Ammon's horn (tissue), 1 donor: Measurements from ENCODE around the gene COL13A1.

Experiments used
- DNase-seq: peaks from one replicate; pipeline ENCODE4 v3.0.0-alpha.2; 2016; ENCODE audit warnings: low spot score

Gene COL13A1

DNA sequence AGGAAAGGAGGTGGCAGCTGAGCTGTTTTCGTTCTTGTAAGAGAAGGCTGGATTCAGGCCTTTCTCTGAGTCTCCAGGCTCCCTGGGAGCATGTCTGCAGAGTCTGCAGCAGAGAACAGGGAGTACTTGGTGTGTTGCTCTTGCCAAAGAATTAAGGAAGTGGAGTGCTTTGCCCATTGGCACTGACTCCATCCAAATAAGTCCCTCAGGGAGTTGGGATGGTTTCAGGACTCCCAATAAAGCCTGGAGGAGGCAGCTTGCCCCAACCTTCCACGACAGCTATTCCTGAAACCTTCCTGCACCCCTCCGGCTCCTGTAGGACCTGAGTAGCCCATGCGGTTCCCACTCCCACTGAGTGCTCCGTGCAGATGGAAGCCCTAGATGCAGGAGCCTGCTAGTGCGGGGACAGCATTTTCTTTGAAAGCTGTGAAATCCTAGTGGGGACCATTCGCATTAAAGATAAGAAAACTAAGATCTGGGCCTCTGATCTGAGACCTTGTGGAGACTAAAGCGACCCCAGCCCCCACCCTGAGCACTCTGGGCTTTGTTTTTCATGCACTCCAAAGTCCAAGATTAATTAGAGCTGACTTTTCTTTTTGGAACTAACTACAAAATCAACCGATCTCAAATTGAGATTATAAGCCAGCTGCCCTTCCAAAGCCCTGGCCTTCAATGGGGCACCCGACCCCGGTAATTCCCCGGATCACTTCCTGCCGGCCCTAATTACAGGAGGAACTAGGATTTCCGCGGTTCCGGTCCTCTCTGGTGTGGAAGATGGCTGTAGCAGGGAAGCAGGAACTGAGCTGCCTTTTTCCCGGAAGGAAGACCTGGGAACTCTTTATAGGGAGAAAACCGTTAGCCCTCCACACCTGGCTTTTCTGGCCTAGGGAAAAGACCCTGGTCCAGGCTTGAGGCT is 110.2 kb downstream of the COL13A1 start:
- peak; percentile 77 for DNase-seq

- no peak for DNase-seq
Observed at GRCh38 chr10:69912589-69912988, 110.9 kb downstream of the COL13A1 start.

DNA sequence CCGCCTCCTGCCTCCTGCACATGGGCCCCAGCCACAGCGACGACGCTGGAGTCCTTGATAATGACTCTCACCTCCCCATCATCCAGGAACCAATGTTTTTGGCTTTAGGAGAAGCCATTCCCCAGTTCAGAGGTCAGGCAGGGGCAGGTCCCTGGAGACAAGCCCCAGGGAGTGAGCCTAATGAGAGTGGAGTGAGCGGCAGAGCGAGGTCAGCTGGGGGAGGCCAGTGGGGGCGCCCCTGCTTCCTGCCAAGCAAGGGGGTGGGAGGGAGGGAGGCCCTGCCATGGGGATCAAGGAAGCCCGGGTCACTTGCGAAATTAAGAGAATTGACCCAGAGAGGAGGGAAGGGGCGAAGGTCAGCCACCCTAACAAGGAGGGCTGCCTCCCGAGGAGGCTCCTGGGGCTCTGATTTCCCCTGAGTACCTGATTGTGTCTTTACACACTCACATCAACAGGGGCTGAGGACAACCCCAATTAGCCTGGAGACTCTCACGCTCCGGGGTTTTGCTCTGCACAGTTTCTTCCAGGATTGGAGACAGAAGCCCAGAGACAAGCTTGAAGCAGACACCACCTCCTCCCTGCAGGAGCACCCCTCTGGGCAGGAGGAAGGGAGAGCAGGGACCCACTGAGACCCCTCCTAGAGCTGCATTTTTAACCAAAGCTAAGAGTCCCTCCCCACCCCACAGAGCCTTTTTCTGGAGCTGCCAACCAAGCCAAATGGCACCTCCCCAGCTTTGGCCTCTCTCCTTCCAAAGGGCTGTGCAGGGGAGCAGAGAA is 112.1 kb downstream of the COL13A1 start:
- DNase-seq: no peak

- peak; percentile 84 for DNase-seq
Observed at GRCh38 chr10:69914398-69915214, 112.9 kb downstream of the COL13A1 start.

DNA sequence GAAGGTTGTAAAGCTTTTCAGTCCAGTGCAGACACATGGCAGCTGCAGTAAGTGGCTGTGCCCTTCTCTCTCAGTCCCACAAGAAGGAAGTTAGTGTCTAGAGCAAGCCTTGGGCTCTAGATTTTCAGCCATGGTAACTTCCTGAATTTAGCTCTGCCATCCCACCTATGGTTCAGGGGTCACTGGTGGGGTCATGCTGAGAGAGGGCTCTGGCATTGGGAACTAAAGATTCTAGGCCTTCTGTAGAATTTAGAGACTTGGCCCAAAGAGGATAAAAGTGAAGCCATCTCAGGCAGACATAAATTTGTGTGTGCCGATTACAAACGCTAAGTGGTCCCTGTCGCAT is 113.5 kb downstream of the COL13A1 start:
- no peak for DNase-seq

DNA sequence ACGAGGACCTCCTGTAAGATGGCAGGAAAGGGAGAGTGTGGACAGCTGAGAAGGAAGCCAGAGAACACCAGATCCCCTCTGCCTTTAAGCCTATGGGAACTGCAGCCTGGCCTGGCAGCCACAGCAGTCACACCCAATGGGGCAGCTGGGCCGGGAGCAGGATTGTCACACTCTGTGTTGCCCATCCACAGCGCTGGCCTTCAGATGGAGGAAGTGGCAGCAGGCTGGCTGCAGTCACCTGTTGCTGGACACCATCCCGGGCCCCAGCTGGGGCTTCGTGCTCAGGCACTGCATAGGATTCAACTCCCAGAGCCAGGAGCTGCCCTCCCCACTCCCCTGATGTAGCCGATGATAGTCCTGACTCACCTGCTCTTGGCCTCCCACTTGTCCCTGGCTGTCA is 114.4 kb downstream of the COL13A1 start:
- no peak for DNase-seq

- no peak for DNase-seq
Observed at GRCh38 chr10:69918036-69918435, 116.3 kb downstream of the COL13A1 start.

- no peak for DNase-seq
Observed at GRCh38 chr10:69919250-69919649, 117.5 kb downstream of the COL13A1 start.

DNA sequence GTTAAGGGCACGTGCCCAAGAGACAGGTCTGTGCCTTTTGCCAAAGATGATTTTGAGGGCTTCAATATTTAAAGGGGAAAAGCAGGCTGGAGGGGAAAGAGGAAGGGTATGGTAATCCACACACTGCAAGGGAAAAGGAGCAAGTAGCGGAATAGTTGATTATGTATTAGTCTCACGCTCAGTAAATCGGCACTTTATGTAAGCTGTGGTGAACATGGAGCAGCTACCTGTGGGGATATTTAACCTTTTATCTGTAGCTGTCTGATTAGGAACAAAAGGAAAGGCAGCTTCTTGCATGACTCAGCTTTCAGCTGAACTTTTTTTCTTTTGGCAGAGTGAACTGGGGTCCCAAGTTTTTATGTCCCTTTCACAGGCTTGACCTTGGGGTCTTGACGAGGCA is 123.4 kb downstream of the COL13A1 start:
- no peak for DNase-seq

GRCh38 chr10:69928339-69928738 is 126.6 kb downstream of the COL13A1 start:
- DNase-seq: no peak

- DNase-seq: no peak
Observed at GRCh38 chr10:69929575-69929974, 127.9 kb downstream of the COL13A1 start.

DNA sequence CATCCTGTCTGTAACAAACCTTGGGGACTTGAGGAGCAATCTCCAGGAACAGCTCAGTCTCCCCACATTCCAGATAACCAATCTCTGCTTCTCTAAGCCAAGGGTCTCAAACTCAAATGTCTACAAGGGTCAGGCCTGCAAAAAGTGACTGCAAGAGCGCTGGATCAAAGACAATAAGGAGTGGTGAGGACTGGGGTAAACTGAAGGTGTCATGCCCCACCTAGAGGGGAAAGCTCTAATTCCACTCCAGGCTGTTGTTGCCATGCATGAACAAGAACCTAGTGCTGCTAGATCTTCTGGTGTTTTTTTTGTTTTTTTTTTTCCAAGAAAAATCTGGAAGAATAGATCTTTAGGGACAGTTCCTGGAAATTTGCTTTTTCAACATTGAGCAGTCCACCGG is 133.1 kb downstream of the COL13A1 start:
- DNase-seq: no peak

DNA sequence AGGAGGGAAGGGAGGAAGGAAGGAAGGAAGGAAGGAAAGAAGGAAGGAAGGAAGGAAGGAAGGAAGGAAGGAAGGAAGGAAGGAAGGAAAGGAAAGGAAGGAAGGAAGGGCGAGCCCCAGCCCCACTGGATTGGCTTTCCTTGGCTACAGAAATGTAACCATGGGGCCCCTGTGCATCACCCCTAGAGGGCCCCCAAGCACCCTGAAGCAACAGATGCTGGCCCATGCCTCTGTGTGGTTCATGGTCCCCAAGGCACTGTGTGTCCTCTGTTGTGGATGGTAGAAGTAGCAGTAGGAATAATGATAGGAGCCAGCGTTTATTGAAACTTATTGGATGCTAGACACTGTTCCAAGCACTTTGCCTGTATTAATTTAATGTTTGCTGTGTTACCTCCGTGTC is 134.4 kb downstream of the COL13A1 start:
- no peak for DNase-seq

GRCh38 chr10:69938541-69938991 is 136.9 kb downstream of the COL13A1 start:
- no peak for DNase-seq

DNA sequence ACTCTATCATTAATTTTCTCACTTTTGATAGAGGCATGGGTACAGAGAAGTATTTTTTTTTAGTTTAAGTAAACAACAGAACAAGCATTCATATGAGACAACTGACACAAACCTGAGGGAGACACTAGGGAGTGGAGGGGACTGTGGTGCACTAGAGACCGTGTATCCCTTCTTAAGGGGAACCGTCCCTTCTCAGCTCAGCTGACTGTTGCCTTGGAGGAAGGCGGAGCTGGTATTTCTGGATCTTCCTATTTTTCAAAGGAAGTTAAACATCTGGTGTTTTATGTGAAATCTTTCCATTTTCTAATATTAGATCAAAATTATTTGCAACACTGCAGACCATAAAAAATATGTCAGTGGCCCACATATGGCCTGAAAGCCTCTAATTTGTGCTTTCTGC is 137.4 kb downstream of the COL13A1 start:
- no peak for DNase-seq

- no peak for DNase-seq
Observed at GRCh38 chr10:69939481-69939880, 137.8 kb downstream of the COL13A1 start.

- DNase-seq: no peak
Observed at GRCh38 chr10:69941730-69942129, 140.0 kb downstream of the COL13A1 start.

DNA sequence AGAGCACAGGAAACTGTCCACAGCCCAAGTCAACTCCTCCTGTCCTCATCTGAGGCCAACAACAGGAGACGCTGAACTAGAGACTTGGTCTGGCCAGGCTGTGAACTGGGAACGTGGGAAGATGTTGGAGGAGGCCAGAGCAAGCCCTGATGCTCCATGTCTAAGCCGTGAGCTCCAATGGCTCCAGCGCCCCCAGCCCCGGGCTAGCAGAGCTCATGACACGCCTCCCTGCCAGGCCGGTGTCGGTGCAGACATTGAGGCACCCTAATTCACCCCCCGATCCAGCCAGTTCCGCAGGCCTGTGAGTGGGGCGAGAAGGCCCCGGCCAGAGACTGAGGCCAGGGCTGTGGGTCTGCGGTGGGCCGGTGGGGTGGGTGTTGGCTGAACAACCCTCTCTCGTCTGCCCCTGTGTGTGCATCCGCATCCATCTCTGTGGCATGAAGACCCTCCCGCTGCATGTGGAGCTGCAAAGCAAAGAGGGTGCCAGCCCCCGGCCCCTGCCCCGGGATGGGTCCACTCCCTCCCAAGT is 141.7 kb downstream of the COL13A1 start:
- DNase-seq: no peak

GRCh38 chr10:69944761-69945160 is 143.1 kb downstream of the COL13A1 start:
- DNase-seq: no peak

DNA sequence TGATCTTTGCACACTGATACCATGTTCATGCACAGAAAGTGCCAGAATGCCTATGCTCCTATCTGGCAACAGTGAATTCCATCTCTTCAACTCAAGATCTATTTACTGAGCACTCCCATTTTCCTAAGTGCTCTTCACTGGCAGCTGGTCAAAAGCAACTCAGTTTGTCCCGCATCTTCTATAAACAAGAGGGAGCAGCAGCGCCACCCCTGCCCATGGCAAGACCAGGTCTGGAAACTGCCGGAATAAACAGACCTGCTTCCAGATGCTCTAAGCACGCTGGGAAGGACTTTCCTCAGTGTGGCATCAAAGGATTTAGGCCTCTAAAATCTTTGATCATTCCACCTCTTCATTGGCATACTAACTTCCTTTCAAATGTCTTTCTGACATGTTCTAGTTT is 146.6 kb downstream of the COL13A1 start:
- no peak for DNase-seq

GRCh38 chr10:69949770-69950169 is 148.1 kb downstream of the COL13A1 start:
- DNase-seq: no peak

DNA sequence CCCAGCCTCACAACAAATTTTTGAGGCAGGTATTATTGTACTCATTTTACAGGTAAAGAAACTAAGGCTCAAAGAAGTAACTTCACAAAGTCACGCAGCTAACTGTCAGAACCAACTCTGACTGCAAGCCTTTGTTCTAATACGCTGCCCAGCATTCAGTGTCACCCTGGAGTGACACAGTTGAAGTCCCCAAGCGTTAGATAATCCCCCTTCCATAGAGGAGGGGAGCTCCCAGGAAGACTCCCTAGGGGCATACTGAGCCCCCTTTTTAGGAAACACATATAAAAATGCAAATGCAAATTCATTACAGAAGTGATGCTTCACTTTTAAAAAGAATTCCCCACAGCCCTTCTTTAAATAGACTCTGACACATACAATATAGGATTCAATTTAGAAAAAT is 150.0 kb downstream of the COL13A1 start:
- no peak for DNase-seq
